ENCODE data around the gene SLC26A3.

- TF ChIP-seq POLR2A (IDR thresholded peaks at IDR 0.05; ENCODE audit: low read depth) = no peak
- TF ChIP-seq, protein P1, sequence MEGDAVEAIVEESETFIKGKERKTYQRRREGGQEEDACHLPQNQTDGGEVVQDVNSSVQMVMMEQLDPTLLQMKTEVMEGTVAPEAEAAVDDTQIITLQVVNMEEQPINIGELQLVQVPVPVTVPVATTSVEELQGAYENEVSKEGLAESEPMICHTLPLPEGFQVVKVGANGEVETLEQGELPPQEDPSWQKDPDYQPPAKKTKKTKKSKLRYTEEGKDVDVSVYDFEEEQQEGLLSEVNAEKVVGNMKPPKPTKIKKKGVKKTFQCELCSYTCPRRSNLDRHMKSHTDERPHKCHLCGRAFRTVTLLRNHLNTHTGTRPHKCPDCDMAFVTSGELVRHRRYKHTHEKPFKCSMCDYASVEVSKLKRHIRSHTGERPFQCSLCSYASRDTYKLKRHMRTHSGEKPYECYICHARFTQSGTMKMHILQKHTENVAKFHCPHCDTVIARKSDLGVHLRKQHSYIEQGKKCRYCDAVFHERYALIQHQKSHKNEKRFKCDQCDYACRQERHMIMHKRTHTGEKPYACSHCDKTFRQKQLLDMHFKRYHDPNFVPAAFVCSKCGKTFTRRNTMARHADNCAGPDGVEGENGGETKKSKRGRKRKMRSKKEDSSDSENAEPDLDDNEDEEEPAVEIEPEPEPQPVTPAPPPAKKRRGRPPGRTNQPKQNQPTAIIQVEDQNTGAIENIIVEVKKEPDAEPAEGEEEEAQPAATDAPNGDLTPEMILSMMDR (IDR thresholded peaks at IDR 0.05) = no peak
- no peak for TF ChIP-seq POLR2AphosphoS5 (IDR thresholded peaks at IDR 0.05)
Measured at GRCh38 chr7:107838024-107838601, 35.1 kb upstream of the SLC26A3 start.
